ENCODE measurements around the gene XYLB.

- no peak for TF ChIP-seq POLR2A (IDR thresholded peaks at IDR 0.05; ENCODE audit: low read length)
- TF ChIP-seq GATA1 (IDR thresholded peaks at IDR 0.05; ENCODE audit: low read depth, low read length) = no peak
These were observed 28.5 kb downstream of the XYLB start for GRCh38 chr3:38375072-38375471.
